Suprapubic skin (tissue), 4 donors: Measurements from ENCODE around the gene SOX5. TPM values are rescaled to one million over a fixed set of nuclear protein-coding genes. Genes with fewer than 3 reads are reported as not detected.

Experiments used
- DNase-seq, 2 donors: peaks; one replicate each; pipeline ENCODE4 v3.0.0-alpha.2; 2019; ENCODE audit warnings: low spot score in 2 of 2
- H3K27ac ChIP-seq: fragments of 200-600 bp; sonication (generic); one replicate; pipeline ENCODE4 v1.5.1; 2019
- H3K27me3 ChIP-seq: fragments of 200-600 bp; sonication (generic); one replicate; pipeline ENCODE4 v1.5.1; 2019
- H3K36me3 ChIP-seq: fragments of 200-600 bp; sonication (generic); one replicate; pipeline ENCODE4 v1.5.1; 2019
- H3K4me1 ChIP-seq: fragments of 200-600 bp; sonication (generic); one replicate; pipeline ENCODE4 v1.5.1; 2019
- H3K4me3 ChIP-seq: fragments of 200-600 bp; sonication (generic); one replicate; pipeline ENCODE4 v1.5.1; 2019; ENCODE audit warnings: mild to moderate bottlenecking
- H3K9me3 ChIP-seq: fragments of 200-600 bp; sonication (generic); one replicate; pipeline ENCODE4 v1.5.1; 2019
- EP300 ChIP-seq: sonication (generic); formaldehyde crosslinking; IDR thresholded peaks from one replicate; pipeline ENCODE4 v1.6.1; 2017; ENCODE audit warnings: antibody characterized with exemption
- POLR2A ChIP-seq, 2 donors: fragments of 450-650 bp; IDR thresholded peaks; one replicate each; pipeline ENCODE4 v1.6.1; 2017; ENCODE audit warnings: antibody characterized with exemption in 2 of 2, mild to moderate bottlenecking in 2 of 2, moderate library complexity in 2 of 2
- POLR2AphosphoS5 ChIP-seq, 3 donors: sonication (generic); formaldehyde crosslinking; IDR thresholded peaks; one replicate each; pipeline ENCODE4 v1.6.1; 2017; ENCODE audit warnings: antibody characterized with exemption in 3 of 3
- WGBS: methylation state at CpG from one replicate; pipeline ENCODE4 v1.1.5; 2018; 5-methylcytosine and 5-hydroxymethylcytosine counted together
- total RNA-seq, 4 donors: library from RNA; depleted of rRNA; stranded (reverse); fragments of >200 nt; gene quantifications; one replicate each; pipeline ENCODE4 v1.1.0, GENCODE V29; 2016
- TF ChIP-seq, protein P1 (sequence below), 2 donors: fragments of 200-600 bp in 1 of 2; fragments of 450-650 bp in 1 of 2; sonication (generic) in 1 of 2; IDR thresholded peaks; one replicate each; pipeline ENCODE4 v1.5.1; 2016 to 2019; ENCODE audit warnings: antibody characterized with exemption in 2 of 2, mild to moderate bottlenecking in 1 of 2, moderate library complexity in 1 of 2

Gene SOX5
- total RNA-seq, 4 donors from 2014 or later, result 19.0 to 110 (median 23.2) TPM

DNA sequence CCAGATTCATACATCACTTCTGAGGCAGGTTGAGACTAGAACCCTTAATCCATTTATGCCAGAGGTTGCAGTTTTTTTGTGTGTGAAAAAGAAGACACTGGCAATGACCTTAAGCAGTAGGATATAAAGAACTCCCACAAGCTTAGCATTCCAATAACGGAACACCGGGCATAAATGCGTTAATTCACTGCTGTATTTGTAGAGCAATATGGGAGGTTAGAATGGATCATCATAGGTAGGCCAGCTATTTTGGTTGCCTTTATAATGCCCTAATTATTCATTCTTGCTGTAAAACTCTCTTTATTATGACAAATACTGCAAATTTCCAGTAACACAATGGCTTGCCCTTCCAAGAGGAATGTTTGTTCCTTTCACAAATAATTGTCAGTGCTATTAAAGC is 322.7 kb downstream of the SOX5 start:
- H3K4me3 ChIP-seq, result no peak overlapping the region
- no peak for DNase-seq
- H3K27ac ChIP-seq, result no peak overlapping the region
- TF ChIP-seq, protein P1, sequence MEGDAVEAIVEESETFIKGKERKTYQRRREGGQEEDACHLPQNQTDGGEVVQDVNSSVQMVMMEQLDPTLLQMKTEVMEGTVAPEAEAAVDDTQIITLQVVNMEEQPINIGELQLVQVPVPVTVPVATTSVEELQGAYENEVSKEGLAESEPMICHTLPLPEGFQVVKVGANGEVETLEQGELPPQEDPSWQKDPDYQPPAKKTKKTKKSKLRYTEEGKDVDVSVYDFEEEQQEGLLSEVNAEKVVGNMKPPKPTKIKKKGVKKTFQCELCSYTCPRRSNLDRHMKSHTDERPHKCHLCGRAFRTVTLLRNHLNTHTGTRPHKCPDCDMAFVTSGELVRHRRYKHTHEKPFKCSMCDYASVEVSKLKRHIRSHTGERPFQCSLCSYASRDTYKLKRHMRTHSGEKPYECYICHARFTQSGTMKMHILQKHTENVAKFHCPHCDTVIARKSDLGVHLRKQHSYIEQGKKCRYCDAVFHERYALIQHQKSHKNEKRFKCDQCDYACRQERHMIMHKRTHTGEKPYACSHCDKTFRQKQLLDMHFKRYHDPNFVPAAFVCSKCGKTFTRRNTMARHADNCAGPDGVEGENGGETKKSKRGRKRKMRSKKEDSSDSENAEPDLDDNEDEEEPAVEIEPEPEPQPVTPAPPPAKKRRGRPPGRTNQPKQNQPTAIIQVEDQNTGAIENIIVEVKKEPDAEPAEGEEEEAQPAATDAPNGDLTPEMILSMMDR (IDR thresholded peaks at IDR 0.05), result no peak
- TF ChIP-seq POLR2AphosphoS5 (IDR thresholded peaks at IDR 0.05) (no peak), POLR2A (IDR thresholded peaks at IDR 0.05) (no peak), EP300 (no peak)
- H3K4me1 ChIP-seq, result no peaks in the 10 kb centered on the region
- 89% methylated on average over 3 of the region's 3 CpGs for WGBS
- no peaks in the 10 kb centered on the region for H3K36me3 ChIP-seq
- no peaks in the 10 kb centered on the region for H3K27me3 ChIP-seq
- no peaks in the 10 kb centered on the region for H3K9me3 ChIP-seq

DNA sequence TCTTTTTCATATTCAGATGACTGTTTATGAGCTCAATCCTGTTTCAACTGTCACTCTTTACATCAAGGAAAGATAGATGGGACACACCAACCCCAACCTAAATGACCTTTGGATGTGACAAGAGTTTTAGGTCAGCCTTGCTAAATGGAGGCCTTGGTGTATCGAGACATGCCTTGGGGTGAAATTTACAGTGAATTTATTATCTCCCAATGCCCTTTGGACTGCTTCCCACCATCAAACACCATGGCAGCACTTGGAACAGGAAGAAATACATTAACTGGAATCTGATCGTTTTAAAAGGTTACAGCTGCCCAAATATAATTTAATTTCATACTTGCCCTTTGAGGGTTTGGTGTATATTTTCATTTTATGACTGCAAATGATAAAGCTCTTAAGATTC is 327.6 kb downstream of the SOX5 start:
- H3K4me3 ChIP-seq, result no peak overlapping the region
- H3K27ac ChIP-seq, result no peak overlapping the region
- DNase-seq, result no peak
- 59% methylated on average over 2 of the region's 2 CpGs for WGBS
- TF ChIP-seq POLR2AphosphoS5 (IDR thresholded peaks at IDR 0.05) (no peak), EP300 (no peak), POLR2A (IDR thresholded peaks at IDR 0.05) (no peak)
- TF ChIP-seq, protein P1 (IDR thresholded peaks at IDR 0.05), result no peak
- no peaks in the 10 kb centered on the region for H3K4me1 ChIP-seq
- no peaks in the 10 kb centered on the region for H3K9me3 ChIP-seq
- H3K27me3 ChIP-seq, result no peaks in the 10 kb centered on the region
- H3K36me3 ChIP-seq, result no peaks in the 10 kb centered on the region

DNA sequence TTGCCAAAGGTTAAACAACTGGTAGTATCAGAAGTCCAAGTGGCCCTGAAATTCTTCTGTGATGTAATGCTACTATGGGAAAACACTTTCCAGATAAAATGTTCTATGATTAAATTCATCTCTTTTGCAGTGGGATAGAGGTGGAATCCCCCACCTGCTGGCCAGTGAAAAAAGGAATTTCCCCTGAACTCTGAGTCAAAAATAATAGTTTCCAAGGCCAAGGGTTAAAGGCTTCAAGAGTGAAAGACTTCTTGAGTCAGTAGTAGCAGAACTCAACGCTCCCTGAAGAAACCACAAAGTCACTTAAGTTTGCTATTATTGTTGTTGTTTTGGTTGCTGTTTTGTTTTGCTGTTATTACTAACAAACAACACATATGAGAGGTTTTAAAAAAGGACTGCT is 330.8 kb downstream of the SOX5 start:
- H3K4me1 ChIP-seq, result no peaks in the 10 kb centered on the region
- 76% methylated on average over 1 of the region's 1 CpG for WGBS

DNA sequence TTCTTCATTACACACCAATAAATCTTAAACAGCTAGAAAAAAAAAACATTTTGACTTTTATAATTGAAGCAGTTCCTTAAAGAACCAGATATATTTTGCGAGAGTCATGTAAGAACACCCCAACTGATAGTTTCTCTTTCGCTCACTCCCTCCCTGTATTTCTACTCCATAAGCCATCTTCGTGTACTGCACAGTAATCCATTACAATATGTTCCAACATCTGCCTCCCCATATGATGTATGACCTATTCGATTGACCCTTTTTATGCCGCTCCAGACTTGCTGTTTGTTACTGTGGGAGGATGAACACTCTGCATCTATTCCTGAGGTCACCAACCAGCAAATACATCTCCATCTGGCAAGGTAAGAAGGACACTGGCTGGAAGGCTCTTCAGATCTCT is 331.7 kb downstream of the SOX5 start:
- TF ChIP-seq EP300 (no peak), POLR2AphosphoS5 (IDR thresholded peaks at IDR 0.05) (no peak), POLR2A (IDR thresholded peaks at IDR 0.05) (no peak)
- TF ChIP-seq, protein P1 (IDR thresholded peaks at IDR 0.05), result no peak
- no peak for DNase-seq

More for the DNA sequence above, 330.8 kb downstream of the SOX5 start:
- H3K27ac ChIP-seq, result no peak overlapping the region
- H3K27me3 ChIP-seq, result no peaks in the 10 kb centered on the region
- no peak for DNase-seq
- no peaks in the 10 kb centered on the region for H3K36me3 ChIP-seq
- TF ChIP-seq POLR2AphosphoS5 (IDR thresholded peaks at IDR 0.05) (no peak), POLR2A (IDR thresholded peaks at IDR 0.05) (no peak), EP300 (no peak)
- TF ChIP-seq, protein P1 (IDR thresholded peaks at IDR 0.05), result no peak
- no peak overlapping the region for H3K4me3 ChIP-seq
- H3K9me3 ChIP-seq, result no peaks in the 10 kb centered on the region

DNA sequence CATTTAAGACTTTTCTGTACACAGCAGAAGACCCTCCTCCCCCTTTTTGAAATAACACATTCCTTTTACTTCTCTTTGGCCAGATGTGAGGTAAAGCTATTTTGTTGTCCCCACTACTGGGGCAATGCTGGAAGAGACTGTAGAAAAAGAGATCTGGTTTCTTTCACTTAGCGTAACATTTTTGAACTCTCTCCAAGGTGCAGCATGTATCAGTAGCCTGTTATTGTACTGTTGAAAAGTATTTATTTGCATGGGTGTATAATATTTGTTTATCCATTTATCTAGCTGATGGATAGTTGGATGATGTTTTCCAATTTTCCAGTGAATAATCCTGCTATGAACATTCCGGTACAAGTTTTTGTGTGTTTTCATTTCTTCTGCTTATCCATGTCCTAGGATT is 335.2 kb downstream of the SOX5 start:
- no peak for DNase-seq
- H3K27ac ChIP-seq, result no peak overlapping the region
- H3K4me1 ChIP-seq, result no peaks in the 10 kb centered on the region
- no peak overlapping the region for H3K4me3 ChIP-seq
- no peaks in the 10 kb centered on the region for H3K36me3 ChIP-seq
- no peaks in the 10 kb centered on the region for H3K9me3 ChIP-seq
- WGBS, result 79% methylated on average over 2 of the region's 2 CpGs
- no peaks in the 10 kb centered on the region for H3K27me3 ChIP-seq
- TF ChIP-seq, protein P1 (IDR thresholded peaks at IDR 0.05), result no peak
- TF ChIP-seq POLR2A (IDR thresholded peaks at IDR 0.05), result no peak
- TF ChIP-seq EP300, result no peak
- TF ChIP-seq POLR2AphosphoS5 (IDR thresholded peaks at IDR 0.05), result no peak

More for the DNA sequence above, 331.7 kb downstream of the SOX5 start:
- H3K4me3 ChIP-seq, result no peak overlapping the region
- H3K36me3 ChIP-seq, result no peaks in the 10 kb centered on the region
- no peak overlapping the region for H3K27ac ChIP-seq
- H3K9me3 ChIP-seq, result no peaks in the 10 kb centered on the region
- H3K4me1 ChIP-seq, result no peaks in the 10 kb centered on the region
- WGBS, result 70% methylated on average over 5 of the region's 5 CpGs
- no peaks in the 10 kb centered on the region for H3K27me3 ChIP-seq
